Fibroblast of lung (primary cell): ENCODE measurements around the gene LRMDA. TPM values are rescaled to one million over a fixed set of nuclear protein-coding genes. Genes with fewer than 3 reads are reported as not detected.

ENCODE experiments used
- DNase-seq, 2 donors: peaks; one replicate each; pipeline versions ENCODE4 v3.0.0 to v3.0.0-alpha.2; 2010; ENCODE audit warnings: low read depth in 2 of 2
- H2AFZ ChIP-seq: 2 replicates; pipeline ENCODE4 v1.5.1; 2012; ENCODE audit warnings: low read length, control low read depth, inconsistent platforms
- H3K27ac ChIP-seq: 2 replicates; pipeline ENCODE4 v1.5.1; 2011; ENCODE audit warnings: low read length, control low read depth; ENCODE audit not compliant: insufficient read depth
- H3K27me3 ChIP-seq: 2 replicates; pipeline ENCODE4 v1.5.1; 2011; ENCODE audit warnings: mild to moderate bottlenecking, low read length; ENCODE audit not compliant: control insufficient read depth, insufficient read depth
- H3K36me3 ChIP-seq: 2 replicates; pipeline ENCODE4 v1.5.1; 2011; ENCODE audit warnings: low read length; ENCODE audit not compliant: control insufficient read depth, insufficient read depth
- H3K4me1 ChIP-seq: 2 replicates; pipeline ENCODE4 v1.5.1; 2011; ENCODE audit warnings: low read length; ENCODE audit not compliant: control insufficient read depth, insufficient read depth; ENCODE audit errors: extremely low read depth
- H3K4me2 ChIP-seq: 2 replicates; pipeline ENCODE4 v1.5.1; 2011; ENCODE audit warnings: low read length, control low read depth; ENCODE audit not compliant: insufficient read depth; ENCODE audit errors: extremely low read depth
- H3K4me3 ChIP-seq, 4 experiments: fragments of 200-600 bp in 1 of 4; sonication (generic) in 1 of 4; replicated peaks in 1 of 4; 2 replicates each; pipeline ENCODE4 v1.5.1; 2011 to 2016; ENCODE audit warnings: low read length in 4 of 4, low read depth in 3 of 4, mild to moderate bottlenecking in 3 of 4, control low read depth in 2 of 4, inconsistent platforms in 1 of 4, mixed read lengths in 1 of 4; ENCODE audit not compliant: insufficient read depth in 1 of 4; ENCODE audit errors: control extremely low read depth in 1 of 4
- H3K79me2 ChIP-seq: 2 replicates; pipeline ENCODE4 v1.5.1; 2012; ENCODE audit warnings: mild to moderate bottlenecking, low read length, inconsistent platforms; ENCODE audit not compliant: control insufficient read depth, insufficient read depth
- H3K9ac ChIP-seq: 2 replicates; pipeline ENCODE4 v1.5.1; 2011; ENCODE audit warnings: mild to moderate bottlenecking, low read length, control low read depth; ENCODE audit not compliant: insufficient read depth
- H3K9me3 ChIP-seq: 2 replicates; pipeline ENCODE4 v1.5.1; 2012; ENCODE audit warnings: low read depth, low read length; ENCODE audit not compliant: control insufficient read depth, insufficient read depth
- H4K20me1 ChIP-seq: 2 replicates; pipeline ENCODE4 v1.5.1; 2011; ENCODE audit warnings: low read length; ENCODE audit not compliant: control insufficient read depth, insufficient read depth; ENCODE audit errors: extremely low read depth
- CTCF ChIP-seq, 2 donors: IDR thresholded peaks in 1 of 2; conservative IDR thresholded peaks in 1 of 2; 1 replicate in 1 of 2; 2 replicates in 1 of 2; pipeline ENCODE4 v1.5.1; 2011 to 2012; ENCODE audit warnings: low read length in 2 of 2, control low read depth in 1 of 2, inconsistent platforms in 1 of 2, low read depth in 1 of 2, mild to moderate bottlenecking in 1 of 2
- EZH2 ChIP-seq: IDR thresholded peaks from 2 replicates; pipeline ENCODE4 v1.5.1; 2012; ENCODE audit warnings: low read length, control low read depth, mild to moderate bottlenecking; ENCODE audit errors: missing control alignments
- polyA plus RNA-seq, 2 donors: library from polyadenylated mRNA; depleted of rRNA in 1 of 2; stranded (reverse) in 1 of 2; unstranded in 1 of 2; fragments of >200 nt; gene quantifications; 2 replicates each; pipeline ENCODE4 v1.2.1, GENCODE V29; 2011 to 2012; ENCODE audit warnings: missing spikeins in 1 of 2
- total RNA-seq: library from RNA; depleted of rRNA; stranded (reverse); fragments of >200 nt; gene quantifications from 2 replicates; pipeline ENCODE4 v1.2.1, GENCODE V29; 2014

The LRMDA gene
- total and polyA plus RNA-seq, 2 donors (not counting 1 experiment from before 2014, with no cell fraction given), result 1.7 to 2.0 TPM

DNA sequence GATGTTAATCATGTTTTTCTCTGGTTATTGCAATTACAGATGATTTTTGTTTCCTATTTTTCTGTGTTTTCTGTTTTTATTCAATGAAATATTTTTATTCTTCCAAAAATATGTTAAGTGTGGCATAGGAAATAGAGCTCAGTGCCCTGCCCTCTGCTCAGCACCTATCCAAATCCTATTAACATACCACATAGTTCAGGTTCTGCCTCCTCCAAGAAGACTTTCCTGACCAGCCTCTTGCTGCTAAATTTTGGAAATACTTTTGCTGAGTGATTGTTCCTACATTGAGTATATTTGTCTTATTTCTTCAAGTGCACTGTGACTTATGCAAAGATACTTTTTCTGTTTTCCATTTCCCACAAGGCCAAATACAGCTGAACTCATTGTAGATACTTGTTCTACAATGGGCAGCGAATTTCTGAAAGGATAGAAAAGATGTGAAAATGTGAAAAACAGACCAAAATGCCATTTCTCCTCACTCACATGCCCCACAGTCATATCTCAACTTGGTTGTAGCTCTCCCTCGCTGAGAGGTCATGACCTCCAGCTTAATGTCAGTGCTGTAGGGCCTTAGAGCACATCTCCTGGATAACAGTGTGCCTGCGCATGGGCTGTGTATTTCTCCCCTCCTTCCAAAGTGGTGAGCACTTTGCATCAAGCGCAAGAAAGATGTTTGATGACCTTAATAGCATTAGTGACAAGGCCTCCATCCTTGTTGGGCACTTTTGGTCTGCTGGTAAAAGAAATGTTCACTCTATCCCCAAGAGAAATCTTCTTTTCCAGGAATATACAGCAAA, 677.3 kb downstream of the LRMDA start:
- Histone ChIP-seq H3K36me3 (no peaks in the 10 kb centered on the region), H3K79me2 (no peaks in the 10 kb centered on the region), H3K27ac (no peak overlapping the region), H3K9ac (no peak overlapping the region), H3K4me2 (no peak overlapping the region), H3K9me3 (no peaks in the 10 kb centered on the region), H3K4me1 (no peaks in the 10 kb centered on the region), H3K4me3 (no peak overlapping the region), H3K27me3 (no peaks in the 10 kb centered on the region), H2AFZ (no peak overlapping the region), H4K20me1 (no peaks in the 10 kb centered on the region)
- TF ChIP-seq CTCF (conservative IDR thresholded peaks at IDR 0.05 in 1 of 2, IDR thresholded peaks at IDR 0.05 in 1 of 2; ENCODE audit: low read depth in 1 of 2, low read length in 2 of 2), result no peak
- TF ChIP-seq EZH2, result no peak
- no peak for DNase-seq

DNA sequence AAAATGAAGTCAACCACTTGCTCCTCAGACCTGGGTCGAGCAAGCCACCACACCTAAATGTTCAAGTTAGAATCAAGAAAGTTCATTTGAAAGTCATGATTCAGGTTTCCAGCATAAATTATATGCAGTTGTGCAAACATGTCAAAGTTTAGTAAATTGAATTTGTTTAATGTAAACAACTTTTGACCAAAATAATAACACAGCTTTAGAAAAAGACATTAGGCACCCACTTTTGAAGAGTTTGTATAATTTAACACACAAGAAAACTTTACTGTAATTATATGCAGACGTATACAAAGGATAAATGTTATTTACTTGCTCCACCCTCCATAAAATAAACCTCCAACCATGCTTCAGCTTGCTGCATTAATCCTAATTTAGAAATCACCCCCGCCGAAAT, 680.0 kb downstream of the LRMDA start:
- Histone ChIP-seq H3K4me1 (no peaks in the 10 kb centered on the region), H3K9ac (no peak overlapping the region), H3K27ac (no peak overlapping the region), H4K20me1 (no peaks in the 10 kb centered on the region), H3K9me3 (no peaks in the 10 kb centered on the region), H3K36me3 (no peaks in the 10 kb centered on the region), H2AFZ (no peak overlapping the region), H3K4me3 (no peak overlapping the region), H3K79me2 (no peaks in the 10 kb centered on the region), H3K4me2 (no peak overlapping the region), H3K27me3 (no peaks in the 10 kb centered on the region)
- no peak for DNase-seq
- TF ChIP-seq CTCF (conservative IDR thresholded peaks at IDR 0.05 in 1 of 2, IDR thresholded peaks at IDR 0.05 in 1 of 2; ENCODE audit: low read depth in 1 of 2, low read length in 2 of 2), result no peak
- TF ChIP-seq EZH2, result no peak

- no peaks in the 10 kb centered on the region for H3K27me3 ChIP-seq
- H3K79me2 ChIP-seq, result no peaks in the 10 kb centered on the region
- no peak for DNase-seq
- no peak overlapping the region for H3K4me3 ChIP-seq
- H3K9me3 ChIP-seq, result no peaks in the 10 kb centered on the region
- H2AFZ ChIP-seq, result peak overlapping the region; percentile 11
- no peak overlapping the region for H3K9ac ChIP-seq
- TF ChIP-seq EZH2 (no peak), CTCF (conservative IDR thresholded peaks at IDR 0.05 in 1 of 2, IDR thresholded peaks at IDR 0.05 in 1 of 2; ENCODE audit: low read depth in 1 of 2, low read length in 2 of 2) (no peak)
- H3K36me3 ChIP-seq, result no peaks in the 10 kb centered on the region
- peak overlapping the region; percentile 45 for H3K4me2 ChIP-seq
- no peak overlapping the region for H3K27ac ChIP-seq
- H3K4me1 ChIP-seq, result no peaks in the 10 kb centered on the region
- no peaks in the 10 kb centered on the region for H4K20me1 ChIP-seq
Observed at GRCh38 chr10:76111986-76112825, 680.8 kb downstream of the LRMDA start.
